ENCODE measurements around the gene TIMM8A.

The TIMM8A gene, protein sequence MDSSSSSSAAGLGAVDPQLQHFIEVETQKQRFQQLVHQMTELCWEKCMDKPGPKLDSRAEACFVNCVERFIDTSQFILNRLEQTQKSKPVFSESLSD
- 5.0 to 30.5 (median 7.5) reads per million in 3 experiments for total RNA-seq

DNA sequence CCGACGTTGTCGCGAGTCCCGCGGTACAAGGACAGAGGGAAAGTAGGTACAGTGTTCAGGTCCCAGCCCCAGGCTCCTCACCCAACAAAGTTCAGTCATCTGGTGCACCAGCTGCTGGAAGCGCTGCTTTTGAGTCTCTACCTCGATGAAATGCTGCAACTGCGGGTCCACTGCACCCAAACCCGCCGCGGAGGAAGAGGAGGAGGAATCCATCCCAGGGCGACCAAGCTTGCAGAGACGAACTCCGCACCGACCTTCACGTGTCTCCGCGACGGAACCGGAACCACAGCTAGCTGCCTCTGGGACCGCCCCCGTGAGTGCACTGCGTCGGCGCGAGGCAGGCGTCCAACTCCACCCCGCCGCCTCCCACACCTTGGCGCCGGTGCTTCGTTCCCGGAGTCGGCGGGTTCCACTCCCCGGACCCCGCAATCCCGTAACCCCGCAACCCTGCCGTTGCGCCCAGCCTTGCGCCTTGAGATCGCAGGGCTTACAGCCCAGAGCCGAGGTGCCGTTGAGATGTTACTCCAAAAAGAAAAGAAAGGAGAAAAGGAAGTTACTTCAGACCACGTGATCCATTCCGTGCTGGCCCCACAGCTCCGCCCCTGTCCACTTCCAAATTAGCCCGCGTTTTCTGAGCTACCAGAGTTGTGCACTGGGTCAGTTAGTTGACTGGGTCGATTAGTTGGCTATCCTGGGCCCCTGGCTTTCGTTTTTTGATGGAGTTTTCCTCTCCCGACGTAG lies at the start of gene TIMM8A:
TSS of gene TIMM8A (minus strand) at position 291 of the 741 bp plus-strand sequence. CDS start at position 213, 78 bp downstream.
- peak; percentile 73 for DNase-seq

DNA sequence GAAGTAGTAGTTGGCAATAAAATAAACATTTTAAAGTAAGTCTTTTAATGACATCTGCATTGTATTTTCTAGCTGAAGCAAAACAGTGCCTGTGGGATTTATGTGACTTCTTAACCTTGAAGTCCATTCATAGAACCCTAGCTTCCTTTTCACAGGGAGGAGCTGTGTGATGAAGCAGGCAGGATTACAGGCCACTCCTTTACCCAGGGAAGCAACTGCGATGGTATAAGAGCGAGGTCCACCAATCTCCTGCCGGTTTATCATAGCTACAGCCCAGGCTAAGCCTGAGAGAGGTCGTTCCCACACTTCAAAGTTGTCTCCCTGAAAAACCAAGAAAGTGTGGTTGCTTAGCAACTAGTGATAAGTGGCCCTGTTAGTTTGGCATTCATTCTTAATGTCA lies 49.2 kb upstream of the TIMM8A start:
- DNase-seq, result no peak

GRCh38 chrX:101395789-101396188 lies 47.2 kb upstream of the TIMM8A start:
- no peak for DNase-seq

GRCh38 chrX:101394372-101394771 lies 45.8 kb upstream of the TIMM8A start:
- DNase-seq, result no peak

GRCh38 chrX:101393530-101394305 lies 45.2 kb upstream of the TIMM8A start:
- DNase-seq, result no peak

- DNase-seq, result no peak
Observed at GRCh38 chrX:101391831-101392230, 43.3 kb upstream of the TIMM8A start.

DNA sequence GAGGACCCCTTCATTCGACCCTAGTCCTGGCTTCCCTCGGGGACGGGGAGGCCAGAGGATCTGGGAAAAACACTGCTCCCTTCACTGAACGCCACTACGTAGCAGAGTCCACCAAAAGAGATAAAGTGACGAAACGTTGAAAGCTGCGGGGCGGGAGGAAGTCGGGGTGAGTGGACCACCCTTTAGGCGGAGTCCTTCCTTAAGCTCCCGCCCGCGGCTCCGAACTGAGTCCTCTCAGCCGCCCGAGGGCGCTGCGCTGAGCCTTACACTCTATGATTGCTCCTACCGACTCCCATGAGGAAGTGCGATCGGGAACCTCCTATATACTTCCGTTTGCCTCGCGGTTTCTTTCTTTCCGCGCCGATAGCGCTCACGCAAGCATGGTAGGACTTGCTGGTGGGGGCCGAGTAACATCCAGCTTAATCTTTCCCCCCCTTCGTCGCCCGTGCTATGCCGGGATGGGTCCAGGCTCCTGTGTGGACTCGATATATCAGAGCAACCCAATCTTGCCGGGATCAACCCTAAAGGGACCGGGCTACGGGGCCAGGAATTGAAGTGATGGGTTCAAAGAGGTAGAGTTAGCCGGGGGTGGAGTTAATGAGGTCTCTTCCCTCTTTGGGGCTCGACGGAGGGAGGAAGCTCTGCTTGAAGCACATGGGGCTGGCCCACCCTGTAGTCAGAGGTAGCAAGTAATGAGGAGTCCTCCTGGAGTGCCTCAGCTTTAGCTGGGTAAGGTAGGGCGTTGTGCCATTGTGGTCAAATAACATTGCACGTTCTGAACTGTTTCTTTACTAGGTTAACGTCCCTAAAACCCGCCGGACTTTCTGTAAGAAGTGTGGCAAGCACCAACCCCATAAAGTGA lies 42.4 kb upstream of the TIMM8A start, which contains the start of gene RPL36A:
TSS of gene RPL36A (plus strand) at position 348 of the 862 bp plus-strand sequence. CDS start at position 381, 33 bp downstream.
- peak; percentile 73 for DNase-seq

- no peak for DNase-seq
Observed at GRCh38 chrX:101388604-101389003, 40.1 kb upstream of the TIMM8A start.

DNA sequence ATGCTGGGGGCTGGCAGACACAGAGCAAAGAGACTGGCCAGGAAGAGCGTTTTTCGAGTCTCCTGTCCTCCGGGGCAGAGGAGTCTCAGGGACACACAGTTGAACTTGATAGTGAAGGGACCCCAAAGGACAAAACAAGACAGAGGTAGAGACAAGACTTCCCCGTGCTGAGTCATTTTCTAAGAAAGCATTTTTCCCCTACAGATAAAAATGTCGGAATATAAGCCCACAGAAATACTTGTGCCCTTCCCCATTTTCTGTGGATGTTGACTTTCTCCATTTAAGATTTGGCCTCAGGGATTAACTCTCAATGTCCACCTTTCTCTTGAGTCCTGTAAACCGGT lies 38.0 kb upstream of the TIMM8A start:
- DNase-seq, result no peak

GRCh38 chrX:101385795-101386541 lies 37.4 kb upstream of the TIMM8A start, which contains the start of gene BTK:
Gene BTK (minus strand): TSS chrX:101386191. CDS start chrX:101375284, 10,907 bp downstream.
- no peak for DNase-seq

- no peak for DNase-seq
Observed at GRCh38 chrX:101385026-101385684, 36.6 kb upstream of the TIMM8A start.

GRCh38 chrX:101383679-101384205 lies 35.2 kb upstream of the TIMM8A start:
- no peak for DNase-seq

DNA sequence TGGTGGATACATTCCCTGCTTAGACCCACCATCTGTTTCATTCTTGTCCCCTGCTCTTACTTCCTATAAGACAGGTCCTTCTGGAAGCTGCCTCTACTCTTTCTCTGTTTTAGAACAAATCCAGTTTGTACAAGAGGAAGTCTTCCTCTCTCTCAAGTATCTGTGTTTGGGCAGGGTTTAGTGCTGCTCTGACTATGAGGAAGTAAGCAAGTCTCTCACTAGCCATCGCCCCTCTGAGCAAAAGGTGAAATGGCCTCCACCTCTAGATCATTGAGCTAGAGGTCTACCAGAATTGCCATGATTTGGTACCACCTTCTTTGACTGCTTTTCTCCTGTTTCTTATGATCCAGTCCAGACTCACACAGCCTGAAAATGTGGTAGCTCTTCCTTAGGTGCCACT lies 29.0 kb upstream of the TIMM8A start:
- no peak for DNase-seq

- DNase-seq, result no peak
Observed at GRCh38 chrX:101370888-101371504, 22.5 kb upstream of the TIMM8A start.

DNA sequence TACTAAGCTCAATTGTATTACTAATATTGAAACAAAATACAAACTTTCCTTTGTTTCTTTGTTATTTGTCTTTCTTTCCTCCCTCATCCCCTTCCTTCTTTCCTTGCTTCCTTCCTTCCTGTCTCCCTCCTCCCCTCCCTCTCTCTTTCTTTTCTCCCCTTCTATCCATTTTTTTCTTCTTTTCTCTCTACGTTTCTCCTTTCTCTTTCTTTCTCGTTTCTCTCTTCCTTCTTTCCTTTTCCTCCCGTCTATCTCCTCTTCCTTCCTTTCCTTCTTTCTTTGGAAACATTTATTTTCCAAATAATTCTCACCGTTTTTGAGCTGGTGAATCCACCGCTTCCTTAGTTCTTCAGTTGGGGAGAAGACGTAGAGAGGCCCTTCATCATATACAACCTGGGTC lies 21.1 kb upstream of the TIMM8A start:
- no peak for DNase-seq

DNA sequence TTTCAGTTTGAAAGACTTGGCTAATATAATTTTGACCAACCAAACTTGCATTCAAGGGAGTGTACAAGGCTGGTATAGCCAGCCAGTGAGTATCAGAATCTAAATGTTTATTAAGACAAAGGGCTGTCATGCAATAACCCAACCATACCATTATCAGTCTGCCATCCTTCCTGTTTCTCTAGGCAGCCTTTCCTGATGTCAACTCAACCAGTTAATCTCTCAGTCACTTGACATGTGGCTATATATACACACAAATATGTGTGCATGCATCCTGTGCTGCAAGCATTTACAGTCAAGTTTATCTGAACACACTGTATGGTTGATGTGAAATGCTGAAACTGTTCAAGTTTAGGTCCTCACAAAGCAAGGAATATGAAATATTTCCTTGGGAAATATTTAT lies 20.3 kb upstream of the TIMM8A start:
- DNase-seq, result no peak

GRCh38 chrX:101365301-101365795 lies 16.8 kb upstream of the TIMM8A start:
- no peak for DNase-seq

GRCh38 chrX:101362757-101363156 lies 14.2 kb upstream of the TIMM8A start:
- DNase-seq, result no peak

GRCh38 chrX:101362116-101362515 lies 13.6 kb upstream of the TIMM8A start:
- DNase-seq, result no peak

DNA sequence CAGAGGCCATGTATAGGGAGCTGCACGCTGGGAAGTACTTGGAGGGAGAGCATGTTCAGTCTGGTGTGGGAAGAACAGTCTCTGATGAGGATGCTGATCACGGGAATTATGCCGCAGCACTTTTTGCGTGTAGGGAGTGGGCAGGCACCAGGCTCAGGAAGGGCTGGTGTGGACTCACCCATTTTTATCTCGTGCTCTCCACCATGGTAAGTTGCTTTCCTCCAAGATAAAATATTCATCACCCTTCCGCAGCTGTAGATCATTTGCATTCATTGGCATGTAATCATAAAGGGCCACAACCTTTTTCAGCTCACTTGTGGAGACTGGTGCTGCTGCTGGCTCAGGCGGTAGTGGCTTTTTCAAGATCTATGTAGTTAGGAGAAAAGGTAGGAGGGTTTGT lies 11.8 kb upstream of the TIMM8A start:
- no peak for DNase-seq

All from central memory CD4-positive, alpha-beta T cell (primary cell).